HG03280 (cell line): ENCODE data around the gene KRI1.
"Not testable (repeated sequence)": the region's sequence is repeated elsewhere in the genome, so short reads cannot be mapped to it uniquely, and the experiment has no call there.

Experiments used
- ATAC-seq: cut with Tn5 transposase; IDR thresholded peaks from one replicate; pipeline ENCODE4 v1.9.1; 2021; ENCODE audit warnings: mild to moderate bottlenecking, moderate library complexity; ENCODE audit not compliant: unreplicated experiment

The KRI1 gene

DNA sequence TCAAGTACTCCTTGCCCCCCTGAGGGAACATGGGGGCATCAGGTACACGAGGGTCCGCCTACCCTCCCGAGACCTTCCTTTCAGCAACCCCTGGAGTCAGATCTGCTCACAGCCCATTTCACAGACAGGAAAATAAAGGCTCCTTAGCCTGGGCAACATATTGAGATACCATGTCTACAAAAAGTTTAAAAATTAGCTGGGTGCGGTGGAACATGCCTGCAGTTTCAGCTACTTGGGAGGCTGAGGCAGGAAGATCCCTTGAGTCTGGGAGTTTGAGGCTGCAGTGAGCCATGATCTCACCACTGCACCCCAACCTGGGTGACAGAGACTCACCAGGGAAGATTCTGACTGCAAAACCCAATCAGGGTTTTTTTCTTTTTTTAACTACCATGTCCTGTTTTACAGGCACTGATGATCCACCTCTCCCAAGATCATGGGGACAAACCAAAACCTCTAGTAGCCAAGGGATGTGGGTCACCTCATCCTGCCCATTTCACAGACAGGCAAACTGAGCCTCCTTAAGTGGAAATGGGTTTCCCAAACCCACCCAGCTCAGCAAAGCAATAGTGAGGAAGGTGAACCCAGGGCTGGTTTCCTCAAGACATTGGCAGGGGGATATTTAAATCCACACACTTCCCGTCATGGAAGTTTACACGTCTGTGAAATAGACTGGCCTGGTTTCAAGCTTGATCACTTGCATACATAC, 9.4 kb upstream of the KRI1 start:
- no peak for ATAC-seq

DNA sequence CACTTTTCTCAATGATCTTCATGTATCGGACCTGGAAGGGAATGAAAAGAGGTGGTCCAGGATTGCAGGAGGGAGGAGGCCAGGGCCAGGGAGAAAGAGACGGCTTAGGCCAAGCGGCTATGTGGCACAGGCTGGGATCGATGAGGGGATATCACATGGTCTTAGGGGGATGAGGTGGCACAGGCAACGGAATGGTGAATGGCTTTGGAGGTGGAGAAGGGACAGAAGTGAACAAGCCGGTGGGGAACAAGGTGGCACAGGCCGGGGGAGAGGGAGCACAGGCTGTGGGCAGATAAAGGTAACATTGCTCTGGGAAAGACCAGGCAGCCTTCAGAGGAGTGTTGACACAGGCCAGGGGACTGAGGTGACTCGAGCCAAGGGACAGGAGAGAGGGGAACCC, 8.7 kb upstream of the KRI1 start:
- no peak for ATAC-seq

DNA sequence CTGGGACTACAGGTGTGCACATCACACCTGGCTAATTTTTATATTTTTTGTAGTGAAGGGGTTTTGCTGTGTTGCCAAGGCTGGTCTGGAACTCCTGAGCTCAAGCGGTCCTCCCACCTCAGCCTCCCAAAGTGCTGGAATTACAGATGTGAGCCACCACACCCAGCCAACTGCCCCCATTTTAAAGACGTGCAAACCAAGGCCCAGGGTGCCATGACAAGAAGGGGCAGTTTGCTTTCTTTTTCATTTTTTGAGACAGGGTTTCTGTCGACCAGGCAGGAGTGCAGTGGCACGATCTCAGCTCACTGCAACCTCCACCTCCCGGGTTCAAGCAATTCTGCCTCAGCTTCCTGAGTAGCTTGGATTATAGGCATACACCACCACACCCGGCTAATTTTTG, 8.0 kb upstream of the KRI1 start:
- ATAC-seq = not testable (repeated sequence)

DNA sequence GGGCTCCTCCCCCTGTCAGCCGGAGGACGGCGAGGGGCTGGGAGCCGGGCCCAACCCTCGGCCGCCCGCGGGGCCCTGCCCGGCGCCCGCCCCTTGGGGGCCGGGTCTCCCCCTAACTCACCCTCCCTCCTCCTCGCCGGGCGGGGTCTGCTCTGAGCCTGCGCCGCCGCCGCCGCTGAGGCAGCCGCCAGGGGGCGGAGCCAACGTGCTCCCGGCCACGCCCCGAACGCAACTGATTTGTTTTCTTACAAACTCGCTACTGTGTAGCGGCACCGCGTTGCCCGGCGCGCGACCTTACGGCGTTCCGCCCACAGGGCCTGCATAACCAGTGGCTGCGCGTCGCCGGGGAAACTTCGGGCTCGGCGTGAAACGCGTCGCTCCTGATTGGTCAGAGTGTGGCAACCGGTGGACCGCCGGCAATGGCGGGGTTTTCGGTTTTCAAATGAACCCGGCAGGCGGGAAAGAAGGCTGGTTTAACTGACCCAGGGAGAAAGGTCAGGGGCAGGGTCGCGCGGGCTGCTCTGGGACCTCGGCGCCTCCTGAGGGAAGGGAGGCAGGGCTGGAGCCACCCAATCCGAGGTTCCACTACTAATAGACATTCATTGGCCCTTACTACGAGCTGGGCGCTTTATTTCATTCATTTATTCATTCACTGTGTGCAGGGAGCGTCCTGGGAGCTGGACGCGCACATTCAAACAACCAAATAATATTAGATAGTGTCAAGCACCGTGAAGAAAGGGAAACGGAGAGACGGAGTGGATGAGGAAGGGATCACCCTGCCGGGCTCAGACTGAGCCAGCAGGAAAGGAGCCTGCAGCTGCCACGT, 3.2 kb upstream of the KRI1 start, which contains the start of gene CDKN2D:
Gene CDKN2D (minus strand): TSS at position 154 of the 826 bp plus-strand sequence. CDS start 326 bp downstream, outside the sequence.
- ATAC-seq = peak; percentile 66

DNA sequence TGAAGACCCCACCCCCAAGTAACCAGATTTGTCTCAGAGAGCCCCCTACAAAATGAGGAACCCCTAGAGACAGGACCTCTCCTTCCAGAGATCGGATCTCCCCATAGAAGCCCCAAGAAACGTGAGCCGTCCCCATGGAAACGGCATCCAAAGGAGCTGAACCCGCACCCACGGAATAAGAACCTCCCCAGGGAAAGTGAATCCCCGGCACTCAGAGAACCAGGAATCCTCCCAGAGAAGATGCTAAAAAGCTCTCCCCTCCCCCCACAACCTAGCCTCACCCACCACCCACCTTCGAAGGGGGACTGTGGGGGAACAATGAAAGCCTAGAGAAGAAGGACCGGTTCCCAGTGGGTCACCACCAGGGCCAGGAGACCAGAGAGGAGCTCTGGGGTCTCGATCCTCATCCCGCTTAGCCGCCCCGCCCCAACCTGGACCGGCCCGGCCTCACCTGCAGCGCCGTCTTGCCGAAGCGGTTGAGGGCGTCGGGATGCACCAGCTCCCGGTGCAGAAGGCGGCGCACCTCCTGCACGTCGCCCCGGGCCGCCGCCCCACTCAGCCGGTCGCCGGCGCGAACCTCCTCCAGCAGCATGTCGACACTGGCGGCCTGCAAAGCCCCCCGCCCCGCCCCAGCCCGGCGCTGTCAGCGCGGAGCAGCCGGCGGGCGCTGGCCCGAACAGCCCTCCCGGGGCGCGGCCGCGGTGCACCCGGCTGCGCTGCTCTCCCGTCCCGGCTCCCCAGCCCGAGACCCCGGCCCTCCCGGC, 2.4 kb upstream of the KRI1 start:
- ATAC-seq = peak; percentile 6

DNA sequence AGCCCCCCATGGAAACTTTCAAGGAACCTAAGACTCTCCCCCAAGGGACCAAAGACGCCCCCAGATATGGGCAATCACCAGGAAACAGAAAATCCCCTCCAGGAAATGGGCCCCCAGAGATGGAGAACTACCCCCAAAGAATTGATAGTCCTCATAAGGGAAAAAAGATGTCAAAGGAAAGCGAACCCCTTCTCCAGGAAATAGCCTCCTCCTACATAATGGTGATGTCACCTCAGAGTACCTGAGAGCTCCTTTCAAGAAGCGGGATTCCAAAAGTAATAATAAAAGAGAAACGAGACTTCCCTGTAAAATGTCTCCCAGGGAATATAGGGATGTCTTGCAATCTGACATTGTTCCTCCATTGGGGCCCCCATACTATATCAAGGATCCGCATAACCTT, 1.8 kb upstream of the KRI1 start:
- ATAC-seq = no peak

DNA sequence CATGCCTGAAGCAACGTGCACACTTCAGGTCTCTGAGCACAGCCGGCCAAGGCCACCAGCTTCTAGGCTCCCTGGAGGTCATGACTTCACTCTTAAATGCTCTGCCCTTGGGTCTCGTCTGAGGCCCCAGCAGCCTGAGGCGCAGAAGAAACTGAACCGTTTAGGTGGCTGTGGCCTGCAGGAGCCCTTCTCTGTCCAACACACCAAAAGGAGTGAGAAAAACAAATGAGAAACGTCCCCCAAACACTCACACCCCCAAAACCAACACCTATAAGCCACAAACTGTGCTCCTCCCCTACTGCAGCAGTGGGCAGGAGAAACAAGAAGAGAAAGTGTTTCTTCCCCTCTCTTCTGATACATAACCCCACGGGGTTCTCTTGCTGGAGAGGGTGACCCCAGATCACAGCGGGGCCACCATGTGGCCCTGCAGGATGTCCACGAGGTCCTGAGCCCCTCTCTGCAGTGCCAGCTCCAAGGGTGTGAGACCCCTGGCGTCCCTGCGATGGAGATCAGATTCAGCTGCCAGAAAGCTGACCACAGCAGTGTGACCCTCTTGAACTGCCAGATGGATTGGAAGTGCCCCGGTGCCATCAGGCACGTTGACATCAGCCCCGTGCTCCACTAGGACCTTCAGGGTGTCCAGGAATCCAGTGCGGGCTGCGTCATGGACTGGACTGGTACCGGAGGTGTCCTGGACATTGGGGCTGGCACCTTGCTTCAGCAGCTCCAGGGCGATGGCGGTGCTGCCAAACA, 1.0 kb upstream of the KRI1 start:
- ATAC-seq = no peak

DNA sequence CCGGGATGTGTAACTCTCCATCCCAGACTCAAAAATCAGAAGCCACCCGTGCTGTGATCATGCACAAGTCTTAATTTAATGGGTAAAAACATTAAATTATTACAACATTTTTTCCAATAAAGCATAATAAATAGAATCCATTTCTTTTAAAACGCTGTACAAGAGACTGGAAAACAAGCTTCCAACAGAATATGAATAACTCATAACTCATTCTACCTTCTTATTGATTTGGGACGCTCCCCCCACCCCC, 523 bp upstream of the KRI1 start:
- no peak for ATAC-seq

DNA sequence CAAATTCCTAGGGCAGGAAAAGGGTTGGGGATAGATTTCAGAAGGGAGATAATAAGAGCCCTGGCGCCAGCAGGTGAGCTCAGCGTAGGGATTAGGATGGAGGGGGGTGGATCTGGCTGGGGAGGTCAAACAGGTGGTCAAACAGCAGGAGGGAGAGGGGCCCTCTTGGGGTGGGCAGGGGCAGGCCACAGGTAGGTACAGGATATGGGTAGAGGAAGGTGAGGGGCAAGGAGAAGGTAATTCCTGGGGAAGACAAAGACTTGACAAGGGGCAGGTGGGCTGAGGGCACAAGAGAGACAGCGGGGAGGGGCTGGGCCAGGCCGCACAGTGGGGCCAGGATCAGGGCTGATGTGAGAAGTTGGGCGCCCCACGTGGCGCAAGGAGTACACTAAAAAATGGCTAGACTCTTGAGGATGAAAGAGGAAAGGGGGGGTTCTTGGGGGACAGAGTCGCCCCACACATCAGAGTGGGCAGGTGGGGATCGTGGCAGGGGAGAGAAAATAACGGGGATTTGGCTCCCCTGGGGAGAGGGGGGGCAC, 713 bp downstream of the KRI1 start:
- ATAC-seq = no peak

DNA sequence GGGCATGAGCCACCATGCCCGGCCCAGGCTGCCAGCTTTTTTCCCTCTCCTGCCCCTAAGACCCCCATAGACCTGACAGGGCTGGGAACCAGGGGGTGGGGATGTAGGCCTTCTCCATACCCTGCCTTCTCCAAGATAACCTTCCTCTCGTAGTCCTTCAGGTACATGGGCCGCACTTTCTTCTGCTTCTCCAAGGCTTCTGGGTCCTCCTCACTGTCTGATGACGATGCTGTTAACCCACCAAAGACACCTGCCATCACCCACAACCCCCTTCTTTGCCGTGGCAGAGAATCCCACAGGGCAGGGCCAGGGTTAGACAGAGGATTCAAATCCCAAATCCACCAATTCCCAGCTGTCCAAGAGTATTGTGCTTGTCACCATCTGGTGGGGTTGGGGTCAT, 3.2 kb downstream of the KRI1 start:
- no peak for ATAC-seq

DNA sequence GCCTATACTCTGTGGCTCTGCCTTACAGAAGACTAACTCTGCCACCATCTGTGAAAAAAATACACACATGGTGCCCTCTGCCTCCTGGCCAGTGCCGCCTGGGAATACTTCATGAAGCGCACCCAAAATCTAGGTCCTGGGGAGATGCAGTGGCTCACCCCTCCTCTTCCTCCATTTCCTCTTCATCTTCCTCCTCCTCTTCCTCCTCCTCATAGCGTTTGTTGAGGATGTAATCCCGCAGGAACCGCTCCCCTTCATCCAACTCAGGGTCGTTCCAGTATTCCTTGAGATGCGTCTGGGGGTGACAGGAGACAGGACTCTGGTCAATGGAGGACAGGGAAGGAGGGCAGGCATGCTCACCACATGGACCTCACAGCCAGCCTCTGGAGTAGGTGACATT, 5.7 kb downstream of the KRI1 start:
- ATAC-seq = no peak

DNA sequence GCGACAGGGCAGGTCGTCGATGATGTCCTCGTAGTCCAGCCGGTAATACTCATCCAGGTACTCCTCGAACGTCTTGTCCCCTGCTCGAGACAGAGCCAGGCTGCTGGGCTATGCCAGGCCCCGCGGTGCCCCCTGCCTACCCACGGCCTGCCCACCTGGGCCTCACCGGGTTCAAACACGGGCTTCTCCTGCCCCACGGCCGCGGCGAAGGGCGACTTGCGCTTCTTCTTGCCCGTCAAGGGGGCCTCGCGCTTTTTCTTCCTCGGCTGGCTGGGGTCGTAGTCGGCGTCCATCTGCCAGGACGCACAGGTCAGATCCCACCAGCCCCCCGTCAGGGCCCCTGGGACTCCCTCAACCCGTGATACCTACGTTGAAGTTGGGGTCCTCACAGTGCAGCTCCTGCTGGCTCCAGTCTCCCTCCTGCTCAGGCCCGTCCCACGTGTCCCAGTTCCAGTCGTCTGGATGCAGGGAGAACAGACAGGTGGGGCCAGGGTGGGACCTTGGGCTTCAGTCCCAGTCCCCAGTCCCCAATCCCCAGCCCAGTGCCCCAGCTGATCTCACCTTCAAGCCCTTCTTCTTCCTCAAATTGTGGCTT, 8.1 kb downstream of the KRI1 start:
- ATAC-seq = no peak

DNA sequence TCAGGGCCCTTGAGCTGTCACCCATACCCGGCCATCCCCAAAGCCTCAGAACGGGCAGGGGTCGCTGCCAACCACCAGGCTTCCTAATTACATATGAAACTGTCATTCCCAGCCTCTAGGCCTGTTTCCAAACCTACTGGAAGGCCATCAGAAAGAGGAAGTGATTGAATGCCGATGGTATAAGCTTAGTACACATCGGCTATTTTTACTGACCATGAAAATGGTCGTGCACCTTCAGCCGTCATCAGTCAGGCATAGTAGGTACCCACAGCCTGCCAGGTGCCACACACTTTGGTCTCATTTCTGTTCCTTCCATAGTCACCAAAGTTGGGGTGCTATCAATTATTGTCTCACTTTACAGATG, 10.2 kb downstream of the KRI1 start:
- no peak for ATAC-seq

DNA sequence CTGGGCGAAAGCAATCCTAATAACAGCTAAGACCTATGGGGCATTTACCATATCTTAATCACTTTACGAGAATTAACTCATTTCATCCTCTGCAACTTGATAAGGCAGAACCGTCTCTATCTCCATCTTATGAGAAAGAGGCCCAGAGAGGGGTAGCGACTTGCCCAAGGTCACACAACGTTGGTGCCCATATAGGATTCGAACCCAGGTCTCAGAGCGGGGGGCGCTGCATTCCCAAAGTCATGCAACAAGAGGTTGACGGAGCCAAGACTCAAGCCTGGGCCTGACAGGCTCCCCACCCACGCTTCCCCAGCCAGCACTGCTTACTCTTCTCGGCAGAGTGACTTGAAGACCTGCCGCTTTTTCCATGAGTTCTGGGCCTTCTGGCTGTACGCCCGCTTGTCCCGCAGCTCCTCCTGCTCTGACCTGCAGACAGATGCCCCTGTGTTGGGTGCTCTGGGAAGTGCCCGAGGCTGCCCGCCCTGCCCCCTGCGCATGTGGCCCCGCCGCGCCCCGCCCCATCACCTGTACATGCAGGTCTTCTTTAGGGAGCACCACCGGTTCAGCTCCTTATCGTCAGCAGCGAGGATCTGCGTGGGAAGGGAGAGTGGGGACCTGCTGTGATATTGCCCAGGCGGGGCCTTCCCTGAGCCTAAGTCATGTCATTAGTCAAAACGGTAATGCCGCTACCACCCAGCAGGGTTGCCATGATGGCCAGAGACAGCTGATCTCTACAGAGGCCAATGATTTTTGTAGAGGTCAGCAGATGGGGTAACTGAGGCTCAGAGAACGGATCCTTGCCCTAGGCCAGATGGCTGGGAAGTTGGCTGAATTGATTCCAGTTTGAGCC, 10.8 kb downstream of the KRI1 start:
- no peak for ATAC-seq

DNA sequence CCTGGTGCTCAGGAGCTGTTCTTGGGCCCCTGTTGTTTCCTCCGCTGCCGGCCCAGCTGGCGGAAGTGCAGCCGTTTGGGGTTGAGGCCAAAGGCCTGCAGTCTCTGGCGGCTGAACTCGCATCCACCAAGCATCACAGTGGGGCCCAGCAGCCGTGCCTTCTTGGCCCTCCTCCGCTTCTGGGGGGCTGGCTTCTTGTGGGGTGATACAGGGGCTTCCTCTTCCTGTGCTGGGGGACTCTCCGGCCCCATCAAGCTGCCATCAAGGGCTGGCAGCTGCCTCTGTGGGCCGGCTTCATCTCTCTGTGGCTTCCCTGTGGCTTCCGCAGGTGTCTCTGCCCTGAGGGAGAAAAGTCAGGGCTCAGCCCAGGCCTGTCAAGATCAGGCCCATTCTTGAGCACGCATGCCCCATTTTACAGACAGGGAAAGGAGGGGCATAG, 11.8 kb downstream of the KRI1 start:
- ATAC-seq = no peak

DNA sequence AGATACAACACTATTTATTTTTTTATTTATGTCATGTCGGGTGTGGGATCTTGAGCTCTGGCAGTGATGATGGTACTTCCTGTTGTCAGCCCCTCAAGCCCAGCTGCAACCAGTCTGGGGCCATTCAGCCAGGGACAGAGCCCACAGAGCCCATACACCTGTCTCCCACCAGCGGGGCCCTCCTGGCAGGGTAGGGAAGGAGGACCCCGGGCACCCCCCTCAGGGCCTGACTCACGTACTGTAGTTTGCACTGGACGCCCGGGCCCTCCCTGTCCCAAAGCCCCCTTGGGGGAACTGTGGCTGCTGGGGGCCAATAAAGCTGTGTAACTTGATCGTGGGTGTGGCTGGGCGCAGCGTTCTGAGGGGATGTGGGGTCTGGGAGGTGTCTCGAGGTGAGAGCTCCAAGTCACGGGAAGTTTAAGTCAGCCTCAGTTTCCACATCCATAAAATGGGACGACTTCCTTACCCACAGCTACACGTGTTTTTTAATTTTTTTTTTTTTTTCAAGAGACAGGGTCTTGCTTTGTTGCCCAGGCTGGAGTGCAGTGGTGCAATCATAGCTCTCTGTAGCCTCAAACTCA, 12.6 kb downstream of the KRI1 start:
- ATAC-seq = no peak

DNA sequence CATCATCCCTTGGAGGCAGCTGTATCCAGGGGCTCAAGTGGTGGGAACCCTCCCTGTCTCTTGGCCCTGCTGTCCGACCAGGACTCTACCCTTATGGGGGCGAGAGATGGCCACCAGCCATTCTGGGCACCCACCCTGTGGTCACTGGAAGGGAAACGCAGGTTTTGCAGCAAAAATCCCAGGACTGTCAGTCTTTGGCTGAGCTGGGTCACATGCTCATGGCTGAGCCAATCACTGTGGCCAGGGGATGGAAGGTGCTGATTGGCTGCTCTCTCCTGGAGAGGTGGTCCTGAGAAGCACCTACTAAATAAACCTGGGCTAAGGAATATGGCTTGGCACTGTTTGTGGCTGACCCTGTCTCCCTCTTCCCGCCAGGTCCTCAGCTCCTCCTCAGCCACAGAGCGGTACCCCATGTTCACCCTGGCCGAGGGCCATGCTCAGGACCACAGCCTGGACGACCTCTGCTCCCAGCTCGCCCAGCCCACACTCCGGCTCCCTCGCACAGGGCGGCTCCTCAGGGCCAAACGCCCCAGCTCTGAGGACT, 13.2 kb downstream of the KRI1 start:
- no peak for ATAC-seq

DNA sequence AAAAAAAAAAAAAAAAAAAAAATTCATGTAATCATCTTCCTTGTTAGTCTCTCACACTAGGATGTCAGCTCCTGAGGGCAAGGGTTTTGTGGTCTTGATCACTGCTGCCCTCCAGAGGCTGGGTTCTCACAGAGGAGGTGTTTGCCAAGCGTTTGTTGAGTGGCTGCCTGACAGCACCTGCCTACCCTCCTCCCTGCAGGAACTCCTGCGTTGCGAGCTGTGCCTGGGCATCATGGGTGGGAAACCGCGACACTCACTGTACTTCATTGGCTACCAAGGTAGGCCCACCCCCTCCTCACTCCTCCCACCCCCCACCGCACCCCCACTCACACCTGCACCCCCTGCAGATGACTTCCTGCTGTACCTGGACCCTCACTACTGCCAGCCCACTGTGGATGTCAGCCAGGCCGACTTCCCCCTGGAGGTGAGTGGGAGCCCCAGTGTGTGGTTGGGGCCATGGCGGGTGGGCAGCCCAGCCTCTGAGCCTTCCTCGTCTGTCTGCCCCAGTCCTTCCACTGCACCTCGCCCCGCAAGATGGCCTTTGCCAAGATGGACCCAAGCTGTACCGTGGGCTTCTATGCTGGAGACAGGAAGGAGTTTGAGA, 14.0 kb downstream of the KRI1 start:
- ATAC-seq = no peak

DNA sequence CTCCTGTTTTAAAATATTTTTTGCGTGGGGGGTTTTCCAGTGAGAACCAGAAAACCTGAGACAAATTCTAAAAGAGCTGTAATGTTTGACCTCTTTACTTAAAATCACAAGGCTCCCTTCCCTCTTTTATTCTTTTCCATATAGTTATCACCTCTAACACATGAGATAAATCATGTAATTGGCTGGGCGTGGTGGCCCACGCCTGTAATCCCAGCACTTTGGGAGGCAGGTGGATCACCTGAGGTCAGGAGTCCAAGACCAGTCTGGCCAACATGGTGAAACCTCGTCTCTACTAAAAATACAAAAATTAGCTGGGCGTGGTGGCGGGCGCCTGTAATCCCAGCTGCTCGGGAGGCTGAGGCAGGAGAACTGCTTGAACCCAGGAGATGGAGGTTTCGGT, 14.8 kb downstream of the KRI1 start:
- ATAC-seq = not testable (repeated sequence)
